Activated T-cell treated with anti-CD3 and anti-CD28 coated beads, Interleukin-2, amount 50 U/mL, for 72 hours (primary cell): ENCODE results near the gene XPO5. TPM values are rescaled to one million over a fixed set of nuclear protein-coding genes. Genes with fewer than 3 reads are reported as not detected.

Experiments used
- ATAC-seq, 2 donors: fragments of 150-1000 bp; cut with Tn5 transposase; replicated peaks in 1 of 2; 2 replicates each; pipeline ENCODE4 v1.10.0; 2021; ENCODE audit warnings: moderate library complexity in 2 of 2, mild to moderate bottlenecking in 1 of 2
- DNase-seq, 2 donors: peaks; one replicate each; pipeline ENCODE4 v3.0.0; 2021 to 2022; ENCODE audit warnings: mixed read lengths in 1 of 2
- H3K27ac Mint-ChIP-seq: one replicate; pipeline ENCODE4 v1.8.0; 2022; ENCODE audit warnings: mild to moderate bottlenecking, moderate library complexity, mixed read lengths
- H3K27me3 Mint-ChIP-seq: one replicate; pipeline ENCODE4 v1.8.0; 2022; ENCODE audit warnings: low read depth, mixed read lengths
- H3K36me3 Mint-ChIP-seq, 2 donors: one replicate each; pipeline ENCODE4 v1.8.0; 2022; ENCODE audit warnings: mixed read lengths in 2 of 2, mild to moderate bottlenecking in 1 of 2; ENCODE audit not compliant: insufficient read depth in 2 of 2
- H3K4me1 Mint-ChIP-seq: one replicate; pipeline ENCODE4 v1.8.0; 2022; ENCODE audit warnings: low read depth, mixed read lengths
- H3K4me3 Mint-ChIP-seq, 2 donors: one replicate each; pipeline ENCODE4 v1.8.0; 2022; ENCODE audit warnings: mild to moderate bottlenecking in 2 of 2, mixed read lengths in 2 of 2, moderate library complexity in 2 of 2
- H3K9me3 Mint-ChIP-seq, 2 donors: one replicate each; pipeline ENCODE4 v1.8.0; 2022; ENCODE audit warnings: mixed read lengths in 2 of 2
- total RNA-seq, 2 donors: library from RNA; stranded (reverse); gene quantifications; one replicate each; pipeline ENCODE4 v1.2.3, GENCODE V29; 2022

Gene XPO5
- total RNA-seq, 2 donors from 2014 or later: 104 to 150 TPM

- ATAC-seq: no peak
- Mint-ChIP-seq H3K4me3 (no peak overlapping the region), H3K4me1 (peaks cover 26% of the 10 kb centered on the region), H3K36me3 (peaks cover 1 to 4% of the 10 kb centered on the region in 2 donors), H3K27ac (no peak overlapping the region), H3K27me3 (no peaks in the 10 kb centered on the region), H3K9me3 (no peaks in the 10 kb centered on the region)
- DNase-seq: no peak
Observed at GRCh38 chr6:43497129-43497396, 78.8 kb downstream of the XPO5 start.

GRCh38 chr6:43496370-43497128 is 79.3 kb downstream of the XPO5 start:
- DNase-seq: peak in 1 of 2 donors; percentile 27
- Mint-ChIP-seq H3K27me3 (no peaks in the 10 kb centered on the region), H3K4me3 (no peak overlapping the region), H3K4me1 (peaks cover 27% of the 10 kb centered on the region), H3K36me3 (peaks cover under 1 to 4% of the 10 kb centered on the region in 2 donors), H3K9me3 (no peaks in the 10 kb centered on the region), H3K27ac (no peak overlapping the region)
- peak in 1 of 2 donors; percentile 51 for ATAC-seq

GRCh38 chr6:43495409-43495941 is 80.4 kb downstream of the XPO5 start:
- Mint-ChIP-seq H3K4me1 (peaks cover 27% of the 10 kb centered on the region), H3K27ac (peak overlapping the region; percentile 67), H3K4me3 (no peak overlapping the region), H3K9me3 (no peaks in the 10 kb centered on the region), H3K27me3 (no peaks in the 10 kb centered on the region), H3K36me3 (peaks cover 0 to 4% of the 10 kb centered on the region in 2 donors)
- DNase-seq (no peak), ATAC-seq (no peak)

- no peak overlapping the region for H3K27ac Mint-ChIP-seq
- H3K4me1 Mint-ChIP-seq: peaks cover 27% of the 10 kb centered on the region
- ATAC-seq (no peak), DNase-seq (no peak)
- no peaks in the 10 kb centered on the region for H3K27me3 Mint-ChIP-seq
- H3K9me3 Mint-ChIP-seq: no peaks in the 10 kb centered on the region
- peaks cover 0 to 4% of the 10 kb centered on the region in 2 donors for H3K36me3 Mint-ChIP-seq
- H3K4me3 Mint-ChIP-seq: no peak overlapping the region
Observed at GRCh38 chr6:43494766-43495165, 81.1 kb downstream of the XPO5 start.

- Mint-ChIP-seq H3K9me3 (no peaks in the 10 kb centered on the region), H3K4me3 (no peak overlapping the region), H3K36me3 (peaks cover 0 to under 1% of the 10 kb centered on the region in 2 donors), H3K27ac (no peak overlapping the region), H3K4me1 (peaks cover 27% of the 10 kb centered on the region), H3K27me3 (no peaks in the 10 kb centered on the region)
- no peak for DNase-seq
- ATAC-seq: no peak
Observed at GRCh38 chr6:43494321-43494720, 81.5 kb downstream of the XPO5 start.

- DNase-seq (no peak), ATAC-seq (no peak)
- Mint-ChIP-seq H3K27ac (no peak overlapping the region), H3K4me3 (no peak overlapping the region), H3K36me3 (no peaks in the 10 kb centered on the region), H3K4me1 (peaks cover 27% of the 10 kb centered on the region), H3K9me3 (no peaks in the 10 kb centered on the region), H3K27me3 (no peaks in the 10 kb centered on the region)
Observed at GRCh38 chr6:43493833-43494232, 82.0 kb downstream of the XPO5 start.

GRCh38 chr6:43493230-43493629 is 82.6 kb downstream of the XPO5 start:
- H3K4me1 Mint-ChIP-seq: peaks cover 27% of the 10 kb centered on the region
- no peaks in the 10 kb centered on the region for H3K9me3 Mint-ChIP-seq
- ATAC-seq: no peak
- no peaks in the 10 kb centered on the region for H3K27me3 Mint-ChIP-seq
- no peak overlapping the region for H3K4me3 Mint-ChIP-seq
- DNase-seq: no peak
- H3K27ac Mint-ChIP-seq: no peak overlapping the region
- H3K36me3 Mint-ChIP-seq: no peaks in the 10 kb centered on the region

GRCh38 chr6:43492673-43493072 is 83.2 kb downstream of the XPO5 start:
- no peaks in the 10 kb centered on the region for H3K9me3 Mint-ChIP-seq
- no peak overlapping the region for H3K4me3 Mint-ChIP-seq
- H3K36me3 Mint-ChIP-seq: no peaks in the 10 kb centered on the region
- no peak overlapping the region for H3K27ac Mint-ChIP-seq
- no peaks in the 10 kb centered on the region for H3K27me3 Mint-ChIP-seq
- H3K4me1 Mint-ChIP-seq: peaks cover 27% of the 10 kb centered on the region
- ATAC-seq (no peak), DNase-seq (no peak)

- no peak for ATAC-seq
- Mint-ChIP-seq H3K4me1 (peaks cover 27% of the 10 kb centered on the region), H3K27me3 (no peaks in the 10 kb centered on the region), H3K27ac (no peak overlapping the region), H3K4me3 (no peak overlapping the region), H3K9me3 (no peaks in the 10 kb centered on the region), H3K36me3 (no peaks in the 10 kb centered on the region)
- DNase-seq: no peak
Observed at GRCh38 chr6:43491750-43492661, 83.8 kb downstream of the XPO5 start.

- no peaks in the 10 kb centered on the region for H3K27me3 Mint-ChIP-seq
- no peaks in the 10 kb centered on the region for H3K9me3 Mint-ChIP-seq
- H3K4me3 Mint-ChIP-seq: no peak overlapping the region
- DNase-seq (no peak), ATAC-seq (no peak)
- H3K27ac Mint-ChIP-seq: no peak overlapping the region
- H3K36me3 Mint-ChIP-seq: no peaks in the 10 kb centered on the region
- peaks cover 27% of the 10 kb centered on the region for H3K4me1 Mint-ChIP-seq
Observed at GRCh38 chr6:43490523-43490939, 85.3 kb downstream of the XPO5 start.

GRCh38 chr6:43489277-43490072 is 86.4 kb downstream of the XPO5 start:
- no peak overlapping the region for H3K27ac Mint-ChIP-seq
- no peaks in the 10 kb centered on the region for H3K36me3 Mint-ChIP-seq
- H3K4me3 Mint-ChIP-seq: no peak overlapping the region
- H3K9me3 Mint-ChIP-seq: no peaks in the 10 kb centered on the region
- H3K4me1 Mint-ChIP-seq: peaks cover 17% of the 10 kb centered on the region
- no peak for DNase-seq
- ATAC-seq: no peak
- H3K27me3 Mint-ChIP-seq: no peaks in the 10 kb centered on the region

- Mint-ChIP-seq H3K36me3 (no peaks in the 10 kb centered on the region), H3K27me3 (no peaks in the 10 kb centered on the region), H3K9me3 (no peaks in the 10 kb centered on the region), H3K4me1 (peaks cover 11% of the 10 kb centered on the region), H3K27ac (no peak overlapping the region), H3K4me3 (no peak overlapping the region)
- no peak for ATAC-seq
- DNase-seq: no peak
Observed at GRCh38 chr6:43488667-43489276, 87.1 kb downstream of the XPO5 start.
